Smooth muscle cell (in vitro differentiated cells): ENCODE results near the gene LOC128125822.

Source experiments
- DNase-seq: peaks from one replicate; lab custom pipeline; 2025; ENCODE audit not compliant: unreplicated experiment; lab: John Stamatoyannopoulos, UW
- H2AFZ ChIP-seq: fragments of 200-600 bp; sonication (generic); 2 replicates; pipeline ENCODE4 v1.6.0; 2016; ENCODE audit warnings: antibody characterized with exemption, low read depth, mild to moderate bottlenecking
- H3F3A ChIP-seq: fragments of 200-600 bp; sonication (generic); 2 replicates; pipeline ENCODE4 v1.6.0; 2017; ENCODE audit warnings: antibody characterized with exemption, low read depth
- H3K27ac ChIP-seq: fragments of 200-600 bp; sonication (generic); 2 replicates; pipeline ENCODE4 v1.5.1; 2016; ENCODE audit warnings: low read depth, mild to moderate bottlenecking
- H3K27me3 ChIP-seq: fragments of 200-600 bp; sonication (generic); 2 replicates; pipeline ENCODE4 v1.6.1; 2016; ENCODE audit warnings: low read depth, mild to moderate bottlenecking
- H3K36me3 ChIP-seq: fragments of 200-600 bp; sonication (generic); 2 replicates; pipeline ENCODE4 v1.5.1; 2016; ENCODE audit warnings: low read depth
- H3K4me1 ChIP-seq: fragments of 200-600 bp; sonication (generic); 2 replicates; pipeline ENCODE4 v1.5.1; 2016; ENCODE audit warnings: low read depth
- H3K4me2 ChIP-seq: fragments of 200-600 bp; sonication (generic); 2 replicates; pipeline ENCODE4 v1.6.0; 2016; ENCODE audit warnings: mild to moderate bottlenecking
- H3K4me3 ChIP-seq: fragments of 200-600 bp; sonication (generic); 2 replicates; pipeline ENCODE4 v1.5.1; 2016; ENCODE audit warnings: mild to moderate bottlenecking
- H3K79me2 ChIP-seq: fragments of 200-600 bp; sonication (generic); 2 replicates; pipeline ENCODE4 v1.6.0; 2016; ENCODE audit warnings: low read depth, mild to moderate bottlenecking
- H3K9ac ChIP-seq: fragments of 200-600 bp; sonication (generic); 2 replicates; pipeline ENCODE4 v1.6.0; 2016; ENCODE audit warnings: low read depth
- H3K9me3 ChIP-seq: fragments of 200-600 bp; sonication (generic); replicated peaks from 2 replicates; pipeline ENCODE4 v1.5.1; 2016; ENCODE audit warnings: low read depth
- H4K20me1 ChIP-seq: fragments of 200-600 bp; sonication (generic); 2 replicates; pipeline ENCODE4 v1.6.0; 2016; ENCODE audit warnings: low read depth
- CTCF ChIP-seq: fragments of 200-600 bp; sonication (generic); IDR thresholded peaks from 2 replicates; pipeline ENCODE4 v1.5.1; 2017; ENCODE audit warnings: borderline replicate concordance, mild to moderate bottlenecking, antibody characterized with exemption; ENCODE audit not compliant: insufficient read depth, poor library complexity, severe bottlenecking
- WGBS: methylation state at CpG from one replicate; pipeline ENCODE4 v1.1.7; 2016; ENCODE audit warnings: low lambda C conversion rate; 5-methylcytosine and 5-hydroxymethylcytosine counted together

The LOC128125822 gene

DNA sequence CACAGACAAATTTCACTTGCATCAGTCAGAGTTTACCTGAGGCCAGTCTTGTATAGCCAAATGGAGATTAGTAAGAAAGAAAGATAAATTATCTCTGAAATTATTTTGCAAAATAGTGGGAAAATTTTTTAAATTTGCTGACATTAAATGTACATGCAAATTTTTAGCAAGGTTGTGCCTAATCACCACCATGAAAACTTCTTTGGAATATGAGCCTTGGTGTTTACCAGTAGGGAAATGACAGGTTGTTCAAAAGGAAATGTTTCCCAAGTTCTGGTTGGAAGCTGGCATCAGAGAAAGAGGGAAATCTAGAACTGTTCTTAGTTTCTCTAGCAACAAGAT, 34.4 kb upstream of the LOC128125822 start:
- Histone ChIP-seq H3K9me3 (no peaks in the 10 kb centered on the region), H3K4me3 (no peak overlapping the region), H3K4me1 (no peaks in the 10 kb centered on the region), H4K20me1 (no peaks in the 10 kb centered on the region), H3F3A (no peaks in the 10 kb centered on the region), H3K4me2 (no peak overlapping the region), H3K9ac (no peak overlapping the region), H3K36me3 (no peaks in the 10 kb centered on the region), H3K27me3 (no peaks in the 10 kb centered on the region), H2AFZ (no peak overlapping the region), H3K79me2 (no peaks in the 10 kb centered on the region), H3K27ac (no peak overlapping the region)
- no peak for TF ChIP-seq CTCF
- DNase-seq = no peak

DNA sequence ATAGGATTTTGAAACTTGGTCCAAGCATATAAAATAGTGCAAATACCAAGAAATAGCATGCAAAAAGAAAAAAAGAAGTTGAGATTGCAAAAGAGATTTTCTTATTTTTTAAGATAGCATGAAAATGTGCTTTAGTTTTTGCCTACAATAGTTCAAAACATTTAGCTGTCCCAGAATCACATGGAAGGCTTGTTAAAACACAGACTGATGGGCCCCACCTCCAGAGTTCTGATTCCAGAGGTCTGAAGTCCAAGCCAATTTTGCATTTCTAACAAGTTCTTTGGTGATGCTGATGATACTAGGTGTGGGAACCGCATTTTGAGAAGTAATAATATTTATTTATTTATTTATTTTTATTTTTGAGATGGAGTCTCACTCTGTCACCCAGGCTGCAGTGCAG, 33.7 kb upstream of the LOC128125822 start:
- no peak overlapping the region for H3K27ac ChIP-seq

GRCh38 chr6:63543001-63543400, 29.3 kb upstream of the LOC128125822 start:
- Histone ChIP-seq H3K27ac (no peak overlapping the region), H4K20me1 (no peaks in the 10 kb centered on the region), H3K27me3 (no peaks in the 10 kb centered on the region), H3F3A (no peaks in the 10 kb centered on the region), H3K79me2 (no peaks in the 10 kb centered on the region), H3K4me2 (no peak overlapping the region), H3K9me3 (no peaks in the 10 kb centered on the region), H3K36me3 (no peaks in the 10 kb centered on the region), H3K4me3 (no peak overlapping the region), H3K9ac (no peak overlapping the region), H2AFZ (no peak overlapping the region), H3K4me1 (no peaks in the 10 kb centered on the region)
- no peak for TF ChIP-seq CTCF
- WGBS = 85% methylated on average over 1 of the region's 1 CpG
- DNase-seq = no peak

More for the DNA sequence above, 33.7 kb upstream of the LOC128125822 start:
- Histone ChIP-seq H3K36me3 (no peaks in the 10 kb centered on the region), H3K4me1 (no peaks in the 10 kb centered on the region), H3K9me3 (no peaks in the 10 kb centered on the region), H2AFZ (no peak overlapping the region), H3F3A (no peaks in the 10 kb centered on the region), H4K20me1 (no peaks in the 10 kb centered on the region), H3K9ac (no peak overlapping the region), H3K4me3 (no peak overlapping the region), H3K27me3 (no peaks in the 10 kb centered on the region), H3K79me2 (no peaks in the 10 kb centered on the region), H3K4me2 (no peak overlapping the region)
- no peak for TF ChIP-seq CTCF
- no peak for DNase-seq
- 78% methylated on average over 1 of the region's 1 CpG for WGBS

GRCh38 chr6:63543982-63544381, 28.3 kb upstream of the LOC128125822 start:
- no peak for DNase-seq
- Histone ChIP-seq H2AFZ (no peak overlapping the region), H3K9ac (no peak overlapping the region), H3K36me3 (no peaks in the 10 kb centered on the region), H3K4me3 (no peak overlapping the region), H3K27me3 (no peaks in the 10 kb centered on the region), H3K79me2 (no peaks in the 10 kb centered on the region), H3K27ac (no peak overlapping the region), H3K4me1 (no peaks in the 10 kb centered on the region), H3F3A (no peaks in the 10 kb centered on the region), H3K9me3 (no peaks in the 10 kb centered on the region), H3K4me2 (no peak overlapping the region), H4K20me1 (no peaks in the 10 kb centered on the region)
- 73% methylated on average over 3 of the region's 3 CpGs for WGBS
- TF ChIP-seq CTCF = no peak
